Hematopoietic multipotent progenitor cell treated with erythropoietin and hydrocortisone succinate and interleukin-3 and kit ligand, for 4 days (in vitro differentiated cells): ENCODE measurements around the gene ZNF319.

Source experiments
- DNase-seq: peaks from one replicate; pipeline ENCODE4 v3.0.0-alpha.2; 2015

Gene ZNF319

DNA sequence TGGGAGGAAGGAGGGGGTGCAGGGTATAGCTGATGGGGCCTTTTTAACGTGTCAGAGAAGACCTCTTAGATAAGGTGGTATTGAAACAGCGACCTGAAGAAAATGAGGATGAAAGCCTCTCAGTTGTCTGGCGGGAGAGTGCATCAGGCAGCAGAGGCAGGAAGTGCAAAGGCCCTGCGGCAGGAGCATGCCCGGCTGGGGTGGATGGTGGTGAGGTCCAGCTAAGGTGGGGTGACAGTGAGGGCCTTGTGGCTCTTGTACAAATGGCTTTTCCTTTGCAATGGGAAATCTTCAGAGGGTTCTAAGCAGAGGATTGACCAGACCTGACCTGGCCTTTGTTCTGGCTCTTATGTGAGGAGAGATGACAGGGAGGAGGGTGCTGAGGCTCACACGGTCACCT, 36.5 kb upstream of the ZNF319 start:
- DNase-seq = no peak

DNA sequence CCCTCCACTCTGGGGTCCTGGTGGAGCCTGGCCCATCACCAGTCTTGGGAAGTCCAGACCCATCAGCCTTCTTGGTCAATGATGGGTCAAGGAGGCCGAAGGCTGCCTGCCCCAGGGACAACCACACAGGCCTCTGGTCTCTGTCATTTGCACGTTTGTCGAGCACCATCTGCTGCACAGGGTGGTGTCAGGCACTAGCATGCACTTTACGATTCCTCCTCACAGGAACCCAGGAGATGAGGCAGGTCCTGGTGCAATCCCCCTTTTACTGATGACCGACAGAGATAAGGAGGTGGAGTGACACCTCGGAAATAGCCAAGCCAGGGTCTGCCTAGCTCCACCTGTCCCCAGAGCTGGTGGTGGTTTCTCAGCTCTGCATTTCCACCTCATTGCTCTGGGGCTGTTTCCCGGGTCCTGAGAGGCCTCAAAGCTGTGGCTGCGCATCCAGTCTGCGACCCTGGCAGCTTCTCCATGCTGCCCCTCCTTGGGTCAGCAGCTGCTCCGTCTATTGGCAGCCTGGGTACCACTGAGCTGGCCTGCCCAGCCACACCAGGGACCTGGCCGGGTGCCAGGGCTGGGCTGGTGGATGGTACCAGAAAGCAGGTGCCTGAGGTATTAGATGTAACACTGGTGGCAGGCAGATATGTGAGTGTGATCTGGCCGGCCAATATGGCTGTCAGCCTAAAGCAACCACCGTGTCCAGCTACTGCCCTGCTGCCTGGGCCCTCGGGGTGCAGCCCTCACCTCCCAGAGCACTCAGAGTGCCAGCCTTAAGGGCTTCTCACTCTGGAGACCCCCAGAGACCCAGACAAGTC, 35.1 kb upstream of the ZNF319 start:
- DNase-seq = no peak

DNA sequence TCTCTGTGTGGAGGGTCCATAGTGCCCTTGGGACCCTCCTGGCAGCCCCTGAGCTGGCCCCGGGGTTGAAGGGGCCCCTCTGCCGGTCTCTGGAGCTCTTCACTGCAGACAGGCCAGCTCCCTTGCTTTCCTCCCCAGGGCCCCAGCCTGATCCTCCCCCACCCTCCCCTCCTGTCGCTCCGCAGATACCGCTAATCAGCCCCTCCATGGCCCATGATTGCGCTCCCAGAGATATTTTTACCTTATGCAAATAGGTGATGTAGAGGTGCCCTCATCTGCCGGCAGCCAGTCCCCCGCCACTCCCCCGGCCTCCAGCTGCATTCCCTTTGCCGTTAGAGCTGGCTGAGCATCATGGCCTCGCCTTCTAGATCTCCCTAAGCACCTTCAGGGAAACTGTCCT, 34.3 kb upstream of the ZNF319 start:
- DNase-seq = no peak

DNA sequence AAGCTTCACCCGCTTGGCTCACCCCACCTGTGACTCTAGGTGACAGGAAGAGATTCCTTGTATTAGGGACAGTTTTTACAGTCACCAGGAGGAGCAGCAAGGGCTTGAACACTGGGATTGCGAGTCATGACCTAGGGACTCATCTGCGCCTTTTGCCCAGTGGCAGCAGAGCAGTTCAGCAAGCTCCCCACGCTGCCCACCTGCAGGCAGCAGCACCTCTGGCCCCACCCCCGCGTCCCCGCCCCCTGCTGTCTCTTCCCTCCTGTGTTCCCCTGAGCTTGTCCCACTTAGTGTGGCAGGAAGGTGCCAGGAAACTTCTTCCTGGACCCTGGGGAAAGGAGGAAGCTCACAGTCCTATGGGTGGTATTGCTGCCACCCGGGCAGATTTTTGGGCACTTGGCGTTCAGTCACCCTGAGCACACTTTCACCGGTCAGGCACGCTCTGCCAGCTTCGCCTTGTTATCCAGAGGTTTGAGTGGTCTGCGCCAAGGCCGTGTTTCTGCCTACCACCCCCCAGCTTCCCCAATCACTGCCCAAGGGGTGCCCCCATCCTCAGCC, 33.7 kb upstream of the ZNF319 start:
- DNase-seq = no peak

DNA sequence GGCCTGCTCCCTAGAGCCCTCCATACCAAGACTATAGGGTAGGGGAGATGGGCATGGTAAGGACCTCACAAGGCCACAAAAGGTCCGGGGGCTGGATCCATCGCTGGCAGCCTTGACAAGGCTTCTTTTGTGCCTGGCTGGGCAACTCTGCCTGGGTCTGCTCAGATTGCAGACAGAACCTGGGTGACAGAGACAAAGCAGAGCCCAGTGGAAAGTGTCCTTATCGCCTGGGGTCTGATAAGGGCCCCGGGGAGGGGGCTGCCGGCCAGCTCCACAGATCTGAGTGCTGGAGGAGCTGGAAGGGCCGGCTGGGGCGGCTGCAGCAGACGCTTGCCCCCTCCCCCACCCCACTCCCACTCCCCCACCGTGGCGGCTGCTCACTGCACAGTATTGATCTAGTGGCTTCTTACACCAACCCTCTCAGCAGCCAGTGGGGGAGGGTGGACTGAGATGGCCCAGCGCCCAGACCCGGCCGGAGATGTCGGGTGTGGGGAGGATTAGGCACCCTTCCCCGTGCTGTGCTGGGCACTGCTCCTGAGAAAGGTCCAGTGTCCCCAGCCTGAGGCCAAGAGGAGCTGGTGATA, 32.3 kb upstream of the ZNF319 start:
- DNase-seq = no peak

DNA sequence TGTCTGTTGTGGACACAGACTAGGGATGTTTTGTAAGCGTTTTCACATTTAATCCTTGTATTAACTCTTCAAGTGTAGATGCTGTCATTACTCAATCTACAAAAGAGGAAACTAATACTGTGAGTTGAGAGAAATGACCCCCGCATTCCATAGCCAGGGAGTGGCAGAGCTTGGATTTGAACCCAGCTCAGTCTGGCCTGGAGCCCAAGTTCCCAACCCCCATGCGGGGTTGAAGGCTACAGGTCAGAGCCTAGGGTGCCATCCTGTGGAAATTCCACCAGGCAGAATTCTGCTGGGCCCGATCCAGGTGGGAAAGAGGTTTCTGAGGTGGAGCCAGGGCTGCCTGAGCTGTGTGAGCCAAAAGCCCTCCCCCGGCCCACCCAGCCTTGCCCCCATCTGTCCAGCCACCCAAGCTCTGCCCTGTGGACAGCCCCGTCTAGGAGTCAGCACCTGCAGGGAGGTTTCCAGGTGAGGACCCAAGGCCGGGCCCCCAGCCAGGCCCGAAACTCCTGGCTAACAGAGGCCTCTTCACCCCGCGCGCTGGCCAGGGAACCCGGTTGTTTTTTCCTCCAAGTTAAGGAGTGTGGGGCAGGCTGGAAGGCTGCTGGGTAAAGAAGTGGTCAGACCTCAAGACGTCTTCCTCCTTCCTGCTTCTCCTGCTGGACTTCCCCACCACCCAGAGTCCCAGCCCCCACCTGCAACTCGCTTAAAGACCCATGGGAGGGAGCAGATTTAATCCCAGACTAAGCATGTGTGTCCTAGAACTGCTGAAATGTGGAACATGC, 30.7 kb upstream of the ZNF319 start:
- no peak for DNase-seq

DNA sequence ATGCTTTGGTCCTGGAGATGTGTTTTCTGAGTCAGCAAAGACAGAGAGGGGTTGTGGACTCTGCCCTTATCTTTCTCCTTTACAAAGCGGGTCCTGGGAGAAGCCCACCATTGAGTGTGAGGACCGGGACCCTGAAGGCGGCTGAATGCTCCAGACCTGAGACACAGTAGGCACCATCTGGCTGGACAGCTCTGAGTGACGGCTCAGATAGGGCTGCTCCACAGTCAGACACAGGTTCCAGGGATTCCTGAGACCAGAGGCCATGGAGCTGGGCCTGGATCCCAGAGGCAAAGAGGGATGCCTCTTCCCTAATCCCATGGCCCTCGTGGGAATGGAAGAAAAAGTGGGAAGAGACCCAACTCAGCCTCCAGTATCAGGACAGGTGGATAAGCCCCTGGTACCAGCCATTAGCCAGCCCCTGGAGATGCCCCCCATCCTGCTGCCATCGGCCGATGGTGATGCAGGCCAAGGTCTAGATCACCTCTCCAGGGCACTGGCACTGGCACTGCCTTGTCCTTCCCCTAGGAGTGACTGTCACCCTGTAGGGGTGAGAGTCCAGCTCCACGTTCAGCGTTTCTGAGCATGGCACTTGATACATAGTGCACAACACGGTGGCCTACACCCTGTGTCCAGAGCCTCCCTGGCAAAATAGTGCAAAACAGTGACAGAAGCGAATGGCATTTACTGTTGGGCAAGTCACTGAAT, 29.8 kb upstream of the ZNF319 start:
- DNase-seq = no peak

DNA sequence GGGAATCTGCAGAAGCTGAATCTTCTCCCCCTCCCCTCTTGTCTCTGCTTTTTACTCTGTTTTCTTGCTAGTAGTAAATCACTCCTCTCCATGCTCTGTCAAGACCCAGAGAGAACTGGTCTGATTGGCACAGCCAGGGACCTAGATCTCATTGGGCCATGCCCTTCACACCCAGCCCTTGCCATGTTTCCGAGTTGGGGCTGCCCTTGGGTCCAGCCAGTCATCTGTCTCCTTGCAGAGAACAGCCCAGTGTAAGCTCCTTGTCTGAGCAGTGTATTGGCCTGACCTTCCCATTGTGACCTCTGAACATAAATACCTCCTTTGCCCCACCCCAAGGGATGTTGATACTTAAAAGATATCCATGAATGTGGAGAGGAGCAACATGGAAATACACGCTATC, 28.9 kb upstream of the ZNF319 start:
- no peak for DNase-seq

DNA sequence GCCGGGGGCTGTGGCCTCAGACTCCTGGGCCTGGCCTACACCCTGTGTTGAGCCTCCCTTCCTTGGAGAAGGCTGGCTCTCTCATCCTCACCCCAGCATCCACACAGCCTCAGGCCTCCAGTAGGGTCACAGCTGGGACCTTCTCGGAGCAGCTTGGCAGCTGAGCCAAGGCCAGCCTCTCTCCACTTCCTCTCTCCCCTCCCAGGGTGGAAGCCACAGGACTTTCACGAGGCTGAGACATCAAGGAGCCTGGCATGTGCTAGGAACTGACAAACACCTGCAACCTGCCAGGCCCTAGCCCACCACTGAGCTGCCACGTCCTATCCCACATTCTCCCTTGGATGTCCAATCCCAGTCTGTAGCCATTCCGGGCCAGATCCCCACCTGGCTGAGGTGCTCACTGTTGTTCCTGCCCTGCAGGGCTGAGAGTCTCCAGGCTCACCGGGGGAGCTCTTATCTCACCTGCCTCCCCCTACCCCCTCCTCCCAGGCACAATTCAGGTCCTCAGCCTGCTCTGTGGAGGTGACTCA, 28.1 kb upstream of the ZNF319 start:
- peak; percentile 30 for DNase-seq

DNA sequence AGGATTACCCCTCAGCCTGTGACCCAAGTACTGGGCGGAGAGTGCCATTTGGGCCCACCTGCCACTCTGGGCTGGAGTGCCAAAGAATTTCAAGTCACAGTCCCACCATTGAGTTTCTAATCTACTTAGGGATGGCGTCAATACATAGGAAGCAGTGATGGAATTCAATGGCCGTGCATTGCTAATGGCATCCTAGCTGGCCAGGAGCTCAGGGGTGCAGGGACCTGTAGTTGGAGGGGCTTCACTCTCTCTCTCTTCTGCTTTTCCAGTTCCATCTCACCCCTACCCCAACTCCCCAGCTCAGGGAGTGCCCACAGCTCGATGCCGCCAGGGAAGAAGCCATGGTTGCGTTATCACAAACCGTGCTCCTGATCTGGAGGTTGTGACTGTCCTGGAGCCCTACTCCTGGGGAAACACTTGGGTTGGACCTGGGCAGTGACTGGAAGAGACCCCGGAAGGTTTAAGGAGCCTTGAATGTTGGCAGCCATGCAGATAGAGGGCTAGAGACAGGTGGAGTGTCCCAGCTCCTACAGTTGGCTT, 27.5 kb upstream of the ZNF319 start:
- no peak for DNase-seq

DNA sequence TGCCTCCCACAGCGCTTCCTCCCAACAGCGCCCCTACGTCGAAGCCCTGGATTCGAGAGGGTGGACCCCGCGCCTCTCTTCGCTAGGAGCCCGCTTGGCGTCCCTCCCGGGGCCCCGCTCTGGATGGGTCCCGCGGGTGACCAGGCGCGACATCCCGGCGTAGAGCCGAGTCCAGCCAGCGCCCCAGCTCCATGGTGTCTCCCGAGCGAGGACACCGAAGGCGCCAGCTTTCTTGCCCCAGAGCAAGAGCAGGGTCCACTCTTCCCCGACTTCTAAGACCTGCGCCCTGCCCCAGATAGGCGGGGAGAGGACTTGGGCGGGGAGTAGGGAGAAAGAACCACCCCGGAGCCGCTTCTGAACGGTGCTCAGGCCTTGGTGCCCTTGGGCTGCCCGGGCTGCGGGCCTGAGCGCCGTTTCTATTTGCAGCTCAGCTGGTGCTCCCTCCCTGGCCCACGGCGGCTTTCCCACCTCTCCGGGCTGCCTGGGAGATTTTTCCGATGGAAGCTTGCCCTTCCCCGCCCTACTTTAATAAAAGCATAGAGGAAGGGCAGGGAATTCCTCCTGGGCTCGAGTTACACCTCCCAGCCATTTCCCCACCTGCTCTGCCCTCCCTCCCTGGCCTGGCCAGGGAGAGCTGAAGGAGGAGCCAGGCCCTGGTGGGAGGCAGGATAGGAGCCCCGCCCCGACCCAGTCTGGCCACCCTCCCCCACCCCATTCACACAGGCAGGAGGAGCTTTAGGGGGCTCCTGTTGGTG, 26.9 kb upstream of the ZNF319 start:
- DNase-seq = peak; percentile 32

DNA sequence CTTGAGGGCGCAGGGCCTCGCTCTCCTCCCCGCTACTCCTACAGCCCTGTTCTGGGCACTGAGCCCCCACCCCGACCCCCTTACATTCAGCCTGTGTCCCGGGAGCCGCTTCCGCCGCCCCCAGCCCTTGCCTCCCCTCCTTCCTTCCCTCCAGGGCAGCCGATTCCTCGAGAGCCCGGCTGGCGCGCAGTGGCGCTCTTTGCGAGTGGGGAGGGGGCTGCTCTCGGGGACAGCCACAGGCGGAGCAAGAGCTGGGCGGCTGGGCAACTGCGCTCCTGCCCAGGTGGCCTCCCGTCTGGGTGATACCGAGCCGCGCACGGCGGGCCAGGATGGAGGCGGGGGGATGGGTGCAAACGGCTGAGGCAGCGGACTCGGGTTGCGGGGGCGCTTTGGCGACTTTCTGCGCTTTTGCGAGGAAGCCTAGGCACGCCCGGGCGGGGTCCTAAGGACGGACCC, 26.3 kb upstream of the ZNF319 start:
- DNase-seq = no peak

DNA sequence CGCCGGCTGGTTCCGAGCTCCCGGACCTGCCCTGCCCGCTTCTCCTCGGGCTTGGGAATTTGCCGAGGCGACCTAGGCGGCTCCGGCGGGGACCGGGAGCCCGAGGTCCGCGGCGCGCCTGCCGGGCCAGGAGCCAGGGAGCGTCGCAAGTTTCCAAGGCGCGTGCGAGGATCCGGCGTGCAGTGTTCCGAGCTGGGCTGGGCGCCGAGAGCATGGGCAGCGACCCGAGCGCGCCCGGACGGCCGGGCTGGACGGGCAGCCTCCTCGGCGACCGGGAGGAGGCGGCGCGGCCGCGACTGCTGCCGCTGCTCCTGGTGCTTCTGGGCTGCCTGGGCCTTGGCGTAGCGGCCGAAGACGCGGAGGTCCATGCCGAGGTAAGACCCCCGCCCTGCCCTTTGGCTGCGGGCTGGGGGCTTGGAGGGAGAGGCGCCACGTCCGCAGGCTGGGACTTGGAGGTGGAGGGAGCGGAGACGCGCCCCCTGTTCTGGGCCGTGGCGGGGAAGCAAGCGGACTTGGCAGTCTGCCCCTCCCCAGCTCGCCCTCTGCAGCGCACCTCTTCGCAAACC, 25.8 kb upstream of the ZNF319 start:
- peak; percentile 58 for DNase-seq

DNA sequence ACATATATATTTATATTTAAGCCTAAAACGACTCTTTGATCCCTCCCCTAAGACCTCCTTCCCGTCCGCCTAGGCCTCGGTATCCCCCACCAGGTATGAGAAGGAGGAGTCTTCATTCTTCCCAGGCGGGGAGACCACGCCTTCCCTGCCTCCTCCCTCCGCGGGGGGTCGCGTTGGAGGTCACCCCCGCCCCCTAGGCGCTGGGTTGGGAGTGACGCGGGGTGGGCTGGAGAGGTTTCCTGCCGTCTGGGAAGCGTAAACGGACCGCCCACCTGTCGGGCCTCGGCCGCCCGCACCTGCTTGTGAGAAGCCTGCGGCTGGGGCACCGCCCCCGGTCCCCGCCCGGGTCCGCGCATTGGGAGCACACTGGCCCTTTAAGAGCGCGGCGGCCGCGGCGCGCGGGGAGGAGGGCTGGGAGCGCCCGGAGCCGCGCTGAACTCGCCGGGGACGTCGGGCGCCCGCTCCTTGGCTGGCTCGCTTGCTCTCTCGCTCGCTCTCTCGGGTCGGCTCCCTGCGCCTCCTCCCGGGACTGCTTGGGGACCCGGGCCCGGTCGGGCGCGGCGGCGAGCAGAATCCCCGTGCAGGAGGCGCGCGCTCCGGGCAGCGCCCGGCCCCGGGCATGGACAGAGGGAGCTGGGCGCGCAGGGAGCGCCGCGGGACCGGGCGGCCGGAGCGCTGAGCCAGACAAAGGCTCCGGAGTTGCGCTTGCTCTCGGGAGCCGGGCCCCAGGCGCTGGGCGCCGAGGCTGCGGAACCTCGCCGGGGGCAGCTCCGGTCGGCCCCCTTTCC, 25.1 kb upstream of the ZNF319 start, which contains the start of gene MMP15:
MMP15 (plus strand) TSS at position 404 of the 788 bp plus-strand sequence. CDS start 597 bp downstream, outside the sequence.
- peak; percentile 77 for DNase-seq

DNA sequence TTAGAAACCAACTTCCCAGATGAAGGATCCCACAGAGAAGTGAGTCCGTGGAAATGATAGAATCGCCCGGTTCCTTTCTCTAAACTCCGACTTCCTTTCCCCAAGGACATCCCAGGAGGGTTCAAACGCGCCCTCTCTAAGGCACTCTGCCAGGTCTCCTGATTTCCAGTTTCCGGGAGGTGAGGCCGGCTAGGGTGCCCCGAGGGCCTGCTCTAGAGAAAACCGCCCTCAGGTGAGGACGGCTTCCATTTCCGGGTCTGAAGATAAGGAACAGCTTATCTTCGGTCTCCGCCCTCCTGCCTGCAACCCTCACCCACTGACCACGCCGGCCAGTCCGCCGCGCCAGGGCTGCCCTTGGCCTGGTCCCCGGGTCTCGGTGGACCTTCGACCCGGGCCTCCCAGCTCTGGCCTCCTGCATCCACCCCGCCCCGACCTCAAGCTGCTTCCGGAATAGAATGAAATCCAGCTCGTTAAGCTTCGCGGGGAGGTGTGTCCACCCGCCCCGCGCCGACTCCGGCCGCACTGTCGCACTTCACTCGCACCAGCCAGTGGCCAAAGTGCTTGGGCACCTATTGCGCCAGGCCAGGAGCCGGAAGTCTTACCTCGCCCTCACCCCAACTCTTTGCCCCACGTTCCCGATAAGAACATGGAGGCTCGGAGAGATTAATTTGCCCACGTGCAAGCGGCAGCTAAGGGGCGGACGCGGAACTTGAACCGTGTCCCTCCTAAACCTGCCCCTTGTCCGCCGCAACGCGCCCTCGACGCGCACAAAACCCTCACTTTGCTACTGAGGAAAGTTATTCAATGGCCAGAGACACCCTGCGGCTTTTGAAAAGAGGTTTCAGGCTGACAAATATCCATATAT, 24.2 kb upstream of the ZNF319 start:
- peak; percentile 77 for DNase-seq

DNA sequence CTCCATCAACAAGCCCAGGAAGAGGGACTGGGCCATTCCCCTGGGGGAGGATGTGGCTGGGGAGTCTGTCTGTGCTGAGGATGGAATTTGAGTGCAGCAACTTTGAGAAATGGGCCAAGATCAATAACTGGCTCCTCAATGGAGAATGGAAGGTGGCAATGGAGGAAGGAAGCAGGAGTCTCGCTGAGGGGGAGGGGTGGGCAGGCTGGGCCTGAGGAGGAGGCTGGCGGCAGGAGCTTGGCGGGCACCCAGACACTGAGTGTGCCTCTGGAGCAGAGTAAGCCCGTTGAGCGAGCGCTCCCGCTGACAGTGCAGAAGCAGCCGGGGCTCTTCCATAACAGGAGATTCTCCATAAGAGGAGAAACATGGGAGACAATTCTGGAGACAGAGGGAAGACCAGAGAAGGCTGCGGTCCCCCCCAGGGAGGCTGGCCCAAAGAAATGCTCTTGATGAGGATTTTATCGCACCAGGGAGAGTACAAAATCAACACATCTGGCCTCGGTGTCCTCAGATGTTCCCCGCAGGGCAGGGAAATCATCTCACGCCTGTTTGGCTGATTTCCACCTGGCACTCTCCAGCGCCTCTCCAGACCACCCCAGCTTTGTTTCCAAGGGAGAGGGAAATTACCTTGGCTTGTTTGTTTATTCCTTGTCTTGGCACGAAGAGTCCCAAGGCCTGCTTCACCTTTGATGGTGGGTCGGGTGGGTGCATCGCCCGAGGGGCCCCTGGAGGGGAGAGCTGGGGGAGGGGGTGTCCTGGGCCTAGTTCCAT, 22.3 kb upstream of the ZNF319 start:
- DNase-seq = peak; percentile 27

DNA sequence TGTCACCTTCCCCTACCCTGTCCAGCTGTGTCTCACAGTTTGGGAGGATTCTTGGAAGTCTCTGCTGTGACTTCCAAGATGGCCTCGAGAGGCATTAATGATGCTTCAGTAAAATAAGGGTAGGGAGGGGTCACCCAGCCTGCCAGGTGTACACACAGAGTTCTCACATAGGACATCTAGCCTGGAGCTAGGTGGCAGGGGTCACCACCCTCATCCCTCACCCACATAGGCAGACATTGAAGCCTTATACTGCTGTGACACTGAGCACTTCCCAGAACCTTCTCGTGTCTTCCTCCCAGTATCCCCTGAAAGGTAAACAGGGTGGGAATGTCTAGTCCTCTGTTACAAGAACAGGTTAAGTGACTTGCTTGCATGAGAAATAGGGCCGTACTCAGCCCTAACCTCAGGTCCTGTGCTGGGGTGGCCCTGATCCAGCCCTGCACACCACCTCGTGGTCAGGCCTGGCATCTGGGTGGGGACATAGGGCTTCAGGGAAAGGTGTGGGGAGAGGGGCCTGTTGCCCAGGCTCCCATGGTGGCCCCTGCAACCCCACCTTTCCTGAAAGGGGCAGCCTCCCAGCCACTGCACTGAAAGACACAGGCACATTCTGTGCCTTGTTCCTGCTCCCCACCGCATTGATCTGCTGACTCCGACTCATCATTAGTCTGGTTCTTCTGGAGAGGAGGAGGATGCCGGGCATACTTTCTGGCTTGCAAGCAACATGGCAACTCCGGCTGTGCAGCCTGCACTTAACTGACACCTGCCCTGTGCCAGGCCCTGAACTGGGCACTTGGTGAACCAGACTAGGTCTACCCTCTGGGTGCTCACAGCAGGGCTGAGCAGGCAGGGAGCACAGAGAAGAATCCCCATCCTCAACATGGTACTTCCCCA, 21.4 kb upstream of the ZNF319 start:
- no peak for DNase-seq
